ENCODE results near the gene ZNF587B.
A peak's percentile ranks its signal among the peaks of the same experiment; 100 is the strongest.
"Not testable (repeated sequence)": the region's sequence is repeated elsewhere in the genome, so short reads cannot be mapped to it uniquely, and the experiment has no call there.

ZNF587B gene

GRCh38 chr19:57862351-57862750 lies 32.3 kb downstream of the ZNF587B start:
- not testable (repeated sequence) for H3K27ac ChIP-seq

DNA sequence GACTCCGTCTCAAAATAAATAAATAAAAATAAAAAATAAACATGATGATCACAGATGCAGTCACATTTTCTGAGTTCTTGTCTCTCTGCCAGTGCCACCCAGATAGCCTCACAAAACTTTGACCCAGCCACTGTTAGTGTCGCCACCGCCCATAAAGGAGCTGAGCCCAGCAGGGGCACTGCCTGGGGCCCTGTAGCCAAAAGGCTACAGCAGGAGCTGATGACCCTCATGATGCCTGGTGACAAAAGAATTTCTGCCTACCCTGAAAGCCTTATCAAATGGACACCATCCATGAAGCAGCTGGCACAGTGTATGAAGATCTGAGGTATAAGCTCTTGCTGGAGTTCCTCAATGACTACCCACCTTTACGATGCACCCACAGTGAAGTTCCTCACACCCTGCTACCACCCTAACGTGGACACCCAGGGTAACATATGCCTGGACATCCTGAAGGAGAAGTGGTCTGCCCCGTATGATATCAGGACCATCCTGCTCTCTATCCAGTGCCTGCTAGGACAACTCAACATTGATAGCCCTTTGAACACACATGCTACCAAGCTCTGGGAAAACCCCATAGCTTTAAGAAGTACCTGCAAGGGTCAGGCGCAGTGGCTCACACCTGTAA lies 37.9 kb downstream of the ZNF587B start:
- no peak for DNase-seq (ENCODE audit: low read depth, low spot score)

More at GRCh38 chr19:57862351-57862750, 32.3 kb downstream of the ZNF587B start:
- not testable (repeated sequence) for DNase-seq (ENCODE audit: low read depth, low spot score)

GRCh38 chr19:57869655-57870054 lies 39.6 kb downstream of the ZNF587B start:
- not testable (repeated sequence) for DNase-seq (ENCODE audit: low read depth, low spot score); H3K27ac ChIP-seq

More for the DNA sequence above, 37.9 kb downstream of the ZNF587B start:
- no peak overlapping the region for H3K27ac ChIP-seq

- H3K27ac ChIP-seq, result no peak overlapping the region
- no peak for DNase-seq (ENCODE audit: low read depth, low spot score)
Observed at GRCh38 chr19:57870225-57870624, 40.1 kb downstream of the ZNF587B start.

DNA sequence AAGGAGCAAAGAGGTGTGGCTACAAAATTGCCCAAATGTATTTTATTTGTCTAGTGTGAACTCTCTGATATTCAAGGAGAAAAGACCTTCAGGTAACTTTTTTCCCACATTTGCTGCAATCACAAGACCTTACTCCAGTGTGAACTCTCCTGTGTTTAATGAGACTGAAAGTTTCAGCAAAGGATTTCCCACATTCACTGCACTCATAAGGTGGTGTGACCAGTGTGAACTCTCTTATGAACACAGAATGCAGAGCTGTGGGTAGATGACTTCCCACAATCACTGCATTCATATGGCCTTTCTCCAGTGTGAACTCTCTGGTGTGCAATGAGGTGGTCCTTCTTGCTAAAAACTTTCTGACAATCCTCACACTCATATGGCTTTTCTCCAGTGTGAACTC lies 42.4 kb downstream of the ZNF587B start:
- DNase-seq (ENCODE audit: low read depth, low spot score), result no peak
- no peak overlapping the region for H3K27ac ChIP-seq

GRCh38 chr19:57873883-57874799 lies 44.0 kb downstream of the ZNF587B start:
- H3K27ac ChIP-seq; DNase-seq (ENCODE audit: low read depth, low spot score): not testable (repeated sequence)

GRCh38 chr19:57886046-57886445 lies 55.9 kb downstream of the ZNF587B start:
- no peak overlapping the region for H3K27ac ChIP-seq
- DNase-seq (ENCODE audit: low read depth, low spot score), result no peak

- no peak for DNase-seq (ENCODE audit: low read depth, low spot score)
- H3K27ac ChIP-seq, result peak overlapping the region; percentile 46
Observed at GRCh38 chr19:57887195-57887941, 57.3 kb downstream of the ZNF587B start.

DNA sequence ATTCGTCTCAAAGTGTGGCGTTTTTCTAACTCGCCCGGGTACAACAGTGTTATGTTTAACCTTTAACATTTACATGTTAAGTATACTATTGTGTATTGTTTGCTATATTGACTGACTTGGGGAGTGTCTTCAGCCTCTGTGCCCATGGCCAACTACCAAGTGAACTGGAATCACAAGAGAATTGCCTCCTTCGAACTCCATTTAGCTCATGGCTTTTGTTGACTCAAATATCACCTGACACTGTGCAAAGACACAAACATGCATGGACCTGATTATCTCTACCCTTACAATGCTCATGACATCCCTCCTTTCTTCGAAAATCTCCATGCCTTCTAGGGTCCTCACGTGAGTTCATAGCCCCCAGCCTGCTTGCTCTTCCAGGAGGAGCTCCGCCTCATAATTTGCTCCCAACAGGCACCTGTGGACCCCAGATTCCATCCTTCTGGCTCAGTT lies 58.0 kb downstream of the ZNF587B start:
- peak overlapping the region; percentile 46 for H3K27ac ChIP-seq

GRCh38 chr19:57888560-57889231 lies 58.6 kb downstream of the ZNF587B start, which contains the start of gene ZNF814:
Gene ZNF814 (minus strand): TSS chr19:57889037. CDS start chr19:57888802, 235 bp downstream.
- H3K27ac ChIP-seq, result peak within 1 kb of the TSS; percentile 46
- DNase-seq (ENCODE audit: low read depth, low spot score), result no peak

More for the DNA sequence above, 58.0 kb downstream of the ZNF587B start:
- no peak for DNase-seq (ENCODE audit: low read depth, low spot score)

DNA sequence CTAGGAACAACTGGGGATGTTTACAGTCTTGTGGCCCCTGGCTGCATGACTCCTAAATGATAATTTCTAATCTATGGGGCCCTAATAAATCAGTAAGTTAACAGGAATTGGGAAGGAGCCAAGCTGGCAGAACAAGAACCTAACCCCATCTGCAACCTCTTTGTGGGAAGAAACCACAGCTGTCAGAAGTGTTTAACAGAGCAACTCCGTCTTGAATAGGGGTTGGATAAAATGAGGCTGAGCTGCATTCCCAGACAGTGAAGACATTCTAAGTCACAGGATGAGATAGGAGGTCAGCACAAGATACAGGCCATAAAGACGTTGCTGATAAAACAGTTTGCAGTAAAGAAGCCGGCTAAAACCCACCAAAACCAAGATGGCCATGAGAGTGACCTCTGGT lies 60.6 kb downstream of the ZNF587B start:
- peak; percentile 66 for DNase-seq (ENCODE audit: low read depth, low spot score)
- peak overlapping the region; percentile 15 for H3K27ac ChIP-seq

Measured in epithelial cell of prostate (primary cell).